Lung (tissue), 12 donors: ENCODE data around the gene AKR1B15. TPM values are rescaled to one million over a fixed set of nuclear protein-coding genes. Genes with fewer than 3 reads are reported as not detected.
"Not testable (repeated sequence)": the region's sequence is repeated elsewhere in the genome, so short reads cannot be mapped to it uniquely, and the experiment has no call there.

Source experiments
- ATAC-seq: fragments of 200-7000 bp; cut with Tn5 transposase; one replicate; pipeline ENCODE4 v1.9.1; 2020; ENCODE audit warnings: moderate number of reproducible peaks; ENCODE audit not compliant: insufficient read depth, low FRiP score
- DNase-seq, 3 donors: peaks; one replicate each; pipeline ENCODE4 v3.0.0-alpha.2; 2013 to 2017
- H3K27ac ChIP-seq, 2 donors: one replicate each; pipeline ENCODE4 v1.5.1; 2013; ENCODE audit warnings: mild to moderate bottlenecking in 2 of 2, moderate library complexity in 2 of 2, control low read depth in 1 of 2, inconsistent platforms in 1 of 2, low read depth in 1 of 2, low read length in 1 of 2
- H3K27me3 ChIP-seq, 3 donors: one replicate each; pipeline ENCODE4 v1.5.1; 2013; ENCODE audit warnings: low read length in 2 of 3; ENCODE audit not compliant: control insufficient read depth in 3 of 3, insufficient read depth in 3 of 3
- H3K36me3 ChIP-seq, 4 donors: one replicate each; pipeline ENCODE4 v1.5.1; 2013; ENCODE audit warnings: low read length in 4 of 4, mild to moderate bottlenecking in 1 of 4, moderate library complexity in 1 of 4; ENCODE audit not compliant: control insufficient read depth in 4 of 4, insufficient read depth in 4 of 4
- H3K4me1 ChIP-seq, 5 donors: one replicate each; pipeline ENCODE4 v1.5.1; 2013; ENCODE audit warnings: low read length in 5 of 5, mild to moderate bottlenecking in 2 of 5, moderate library complexity in 1 of 5; ENCODE audit not compliant: control insufficient read depth in 5 of 5, insufficient read depth in 5 of 5
- H3K4me3 ChIP-seq: one replicate; pipeline ENCODE4 v1.5.1; 2013; ENCODE audit warnings: mild to moderate bottlenecking, control low read depth, moderate library complexity
- H3K9ac ChIP-seq, 2 donors: one replicate each; pipeline ENCODE4 v1.5.1; 2013; ENCODE audit warnings: low read length in 2 of 2, control low read depth in 1 of 2; ENCODE audit not compliant: insufficient read depth in 1 of 2
- H3K9me3 ChIP-seq, 4 donors: one replicate each; pipeline ENCODE4 v1.5.1; 2013; ENCODE audit warnings: low read length in 3 of 4, mild to moderate bottlenecking in 1 of 4, moderate library complexity in 1 of 4; ENCODE audit not compliant: control insufficient read depth in 4 of 4, insufficient read depth in 3 of 4
- WGBS, 2 donors: extraction: QIAGEN DNeasy Blood & Tissue Kit; methylation state at CpG; one replicate each; pipeline ENCODE4 v1.1.7; 2013; 5-methylcytosine and 5-hydroxymethylcytosine counted together
- polyA plus RNA-seq, 2 donors: library from polyadenylated mRNA; stranded (reverse); fragments of 200-250 nt; gene quantifications; one replicate each; pipeline ENCODE4 v1.2.1, GENCODE V29; 2013
- total RNA-seq, 2 donors: library from RNA; depleted of rRNA in 1 of 2; stranded (reverse); fragments of >200 nt in 1 of 2; gene quantifications; one replicate each; pipeline ENCODE4 v1.2.1, GENCODE V29; 2014 to 2021
- TF ChIP-seq, protein P1 (sequence below): IDR thresholded peaks from 2 replicates; pipeline ENCODE4 v1.5.1; 2012; ENCODE audit warnings: mild to moderate bottlenecking; ENCODE audit errors: control extremely low read depth, extremely low read depth
- donor health status: control.
- donor health status: control.
- donor health status: Bipolar disorder and iron deficiency.
- donor health status: healthy.
- donor health status: DM: yes; HTN: yes; CAD: no.

The AKR1B15 gene
- total and polyA plus RNA-seq, 4 donors: not detected

DNA sequence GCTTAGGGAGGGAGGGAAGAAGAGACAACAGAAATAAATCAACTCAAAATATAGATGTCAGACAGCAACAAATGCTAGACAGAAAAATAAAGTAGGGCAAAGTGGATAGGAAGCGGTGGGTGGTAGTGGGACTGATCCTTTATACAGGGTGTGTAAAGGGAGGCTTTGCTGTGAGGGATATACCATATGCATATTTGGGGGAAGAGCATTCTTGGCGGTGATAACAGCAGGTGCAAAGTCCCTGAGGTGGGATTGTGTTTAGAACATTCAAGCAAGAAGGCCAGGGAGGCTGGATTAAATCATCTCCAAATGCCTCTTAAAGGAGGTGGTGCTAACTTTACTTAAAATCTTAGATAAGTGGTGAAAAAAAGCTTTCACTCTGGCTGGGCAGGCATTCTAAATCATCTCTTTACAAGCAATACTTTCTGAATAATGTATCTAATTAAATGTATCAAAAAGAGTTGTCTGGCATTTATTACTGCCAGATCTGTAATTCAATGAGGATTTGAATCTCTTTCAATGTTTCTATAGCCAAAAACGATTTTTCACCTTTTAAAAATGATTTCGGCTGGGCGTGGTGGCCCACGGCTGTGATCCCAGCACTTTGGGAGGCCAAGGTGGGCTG is 9.4 kb upstream of the AKR1B15 start:
- H3K9me3 ChIP-seq: no peaks in the 10 kb centered on the region
- peaks cover 0 to 10% (median 0%) of the 10 kb centered on the region in 3 donors for H3K27me3 ChIP-seq
- DNase-seq (no peak), ATAC-seq (no peak)
- H3K4me1 ChIP-seq: no peaks in the 10 kb centered on the region
- H3K4me3 ChIP-seq: no peak overlapping the region
- TF ChIP-seq, protein P1, sequence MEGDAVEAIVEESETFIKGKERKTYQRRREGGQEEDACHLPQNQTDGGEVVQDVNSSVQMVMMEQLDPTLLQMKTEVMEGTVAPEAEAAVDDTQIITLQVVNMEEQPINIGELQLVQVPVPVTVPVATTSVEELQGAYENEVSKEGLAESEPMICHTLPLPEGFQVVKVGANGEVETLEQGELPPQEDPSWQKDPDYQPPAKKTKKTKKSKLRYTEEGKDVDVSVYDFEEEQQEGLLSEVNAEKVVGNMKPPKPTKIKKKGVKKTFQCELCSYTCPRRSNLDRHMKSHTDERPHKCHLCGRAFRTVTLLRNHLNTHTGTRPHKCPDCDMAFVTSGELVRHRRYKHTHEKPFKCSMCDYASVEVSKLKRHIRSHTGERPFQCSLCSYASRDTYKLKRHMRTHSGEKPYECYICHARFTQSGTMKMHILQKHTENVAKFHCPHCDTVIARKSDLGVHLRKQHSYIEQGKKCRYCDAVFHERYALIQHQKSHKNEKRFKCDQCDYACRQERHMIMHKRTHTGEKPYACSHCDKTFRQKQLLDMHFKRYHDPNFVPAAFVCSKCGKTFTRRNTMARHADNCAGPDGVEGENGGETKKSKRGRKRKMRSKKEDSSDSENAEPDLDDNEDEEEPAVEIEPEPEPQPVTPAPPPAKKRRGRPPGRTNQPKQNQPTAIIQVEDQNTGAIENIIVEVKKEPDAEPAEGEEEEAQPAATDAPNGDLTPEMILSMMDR: no peak
- 87 to 89% methylated on average over 6 of the region's 6 CpGs for WGBS, 2 donors
- no peaks in the 10 kb centered on the region for H3K36me3 ChIP-seq
- H3K27ac ChIP-seq: no peak overlapping the region
- H3K9ac ChIP-seq: no peak overlapping the region

DNA sequence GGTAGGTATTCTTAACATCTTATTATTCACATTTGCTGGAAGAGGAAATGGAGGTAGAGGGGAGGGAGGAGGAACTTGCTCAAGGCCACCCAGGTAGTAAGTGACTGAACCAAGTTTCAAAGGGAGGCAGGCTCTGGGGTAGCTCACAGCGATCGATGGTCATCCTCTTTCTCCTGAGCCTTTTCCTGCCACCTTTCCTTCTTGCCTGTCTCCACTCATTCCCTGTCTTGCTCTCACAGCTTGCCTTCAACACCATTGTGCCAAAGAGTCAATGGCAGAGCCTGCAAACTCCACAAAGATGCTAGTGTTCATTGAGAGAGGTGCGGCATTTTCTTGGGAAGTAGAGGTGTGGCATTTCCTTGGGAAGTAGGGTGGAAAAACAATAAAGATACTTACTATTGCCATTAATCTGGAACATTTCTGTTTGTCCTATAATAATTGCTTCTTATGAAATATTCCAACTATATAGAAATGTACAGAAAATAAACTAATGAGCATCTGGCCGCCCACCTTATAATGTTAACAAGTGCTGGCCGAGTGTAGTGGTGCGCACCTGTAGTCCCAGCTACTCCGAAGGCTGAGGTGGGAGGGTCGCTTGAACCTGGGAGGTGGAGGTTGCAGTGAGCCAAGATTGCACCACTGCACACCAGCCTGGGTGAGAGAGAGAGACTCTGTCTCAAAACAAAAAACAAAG is 7.3 kb upstream of the AKR1B15 start:
- H3K9me3 ChIP-seq, H3K27me3 ChIP-seq, ATAC-seq, H3K27ac ChIP-seq, DNase-seq, H3K9ac ChIP-seq, H3K4me1 ChIP-seq, H3K4me3 ChIP-seq, H3K36me3 ChIP-seq: not testable (repeated sequence)
- WGBS, 2 donors: 90 to 91% methylated on average over 8 of the region's 8 CpGs

DNA sequence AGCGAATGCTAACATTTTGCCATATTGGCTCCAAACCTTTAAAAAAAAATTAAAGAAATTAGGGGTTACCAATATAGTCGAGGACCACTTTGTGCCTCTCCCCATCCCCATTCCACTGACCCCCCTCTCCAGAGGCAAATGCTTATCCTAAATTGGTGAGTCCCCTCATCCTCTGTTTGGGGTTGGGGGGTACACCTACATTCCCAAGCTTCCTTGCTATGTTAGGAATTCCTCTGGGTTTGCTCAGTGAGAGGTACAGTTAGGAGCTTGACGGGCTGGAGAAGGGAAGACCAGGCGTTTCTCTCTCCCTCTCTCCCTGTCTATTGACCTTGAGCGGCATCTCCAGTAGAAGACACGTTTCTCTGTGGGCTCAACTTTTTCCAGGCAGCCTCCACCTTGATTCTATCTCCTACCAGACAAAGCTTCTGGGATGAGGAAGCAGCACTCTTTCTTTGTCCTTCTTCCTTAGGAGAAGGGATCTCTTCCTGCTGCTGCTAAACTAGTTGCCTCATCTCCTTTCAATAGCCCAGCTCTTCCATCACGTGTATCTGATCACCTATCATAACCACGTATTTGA is 6.6 kb upstream of the AKR1B15 start:
- DNase-seq (no peak), ATAC-seq (no peak)
- TF ChIP-seq, protein P1: no peak
- Histone ChIP-seq H3K36me3 (no peaks in the 10 kb centered on the region), H3K9me3 (no peaks in the 10 kb centered on the region), H3K9ac (no peak overlapping the region), H3K27ac (no peak overlapping the region), H3K4me1 (no peaks in the 10 kb centered on the region), H3K4me3 (no peak overlapping the region), H3K27me3 (peaks cover 0 to 10% (median 0%) of the 10 kb centered on the region in 3 donors)
- 72 to 85% methylated on average over 8 of the region's 8 CpGs for WGBS, 2 donors

DNA sequence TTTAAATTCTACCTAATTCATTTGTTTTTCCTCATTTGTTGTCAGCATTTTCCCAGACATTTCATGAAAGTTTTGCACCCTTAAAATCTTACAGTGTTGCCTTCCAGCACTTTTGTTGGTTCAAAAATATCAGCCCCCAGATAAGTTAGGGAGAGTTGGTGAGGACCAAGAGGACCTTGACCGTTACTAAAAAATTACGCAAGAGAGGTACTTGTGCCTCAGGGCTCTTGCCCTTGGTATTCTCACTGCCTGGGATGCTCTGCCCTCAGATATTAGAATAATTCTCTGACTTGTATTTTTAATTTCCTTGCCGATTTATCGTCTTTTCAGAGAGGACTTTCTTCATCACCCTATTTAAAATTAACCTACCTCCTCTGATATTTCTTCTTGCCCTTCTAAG is 3.5 kb upstream of the AKR1B15 start:
- H3K4me3 ChIP-seq: no peak overlapping the region
- DNase-seq (no peak), ATAC-seq (no peak)
- 79 to 81% methylated on average over 4 of the region's 4 CpGs for WGBS, 2 donors
- H3K27ac ChIP-seq: no peak overlapping the region
- peaks cover 0 to 3% (median 0%) of the 10 kb centered on the region in 5 donors for H3K4me1 ChIP-seq
- no peak overlapping the region for H3K9ac ChIP-seq
- no peaks in the 10 kb centered on the region for H3K36me3 ChIP-seq
- H3K9me3 ChIP-seq: no peaks in the 10 kb centered on the region
- TF ChIP-seq, protein P1: no peak
- peaks cover 0 to 10% (median 0%) of the 10 kb centered on the region in 3 donors for H3K27me3 ChIP-seq
